Liver (tissue), 2 donors: ENCODE data around the gene CAPZA3.

ENCODE experiments used
- HNF4A ChIP-seq, 2 donors: conservative IDR thresholded peaks; 2 replicates each; pipeline ENCODE4 v1.6.1; 2016; ENCODE audit warnings: antibody characterized with exemption in 2 of 2, mild to moderate bottlenecking in 2 of 2
- RXRA ChIP-seq, 2 donors: IDR thresholded peaks; 2 replicates each; pipeline ENCODE4 v1.6.1; 2017 to 2018; ENCODE audit warnings: antibody characterized with exemption in 2 of 2, mild to moderate bottlenecking in 1 of 2
- donor health status: healthy.

GRCh38 chr12:18720690-18721089 lies 17.2 kb upstream of the CAPZA3 start:
- no peak for TF ChIP-seq RXRA (IDR thresholded peaks at IDR 0.05)
- no peak for TF ChIP-seq HNF4A (conservative IDR thresholded peaks at IDR 0.05)
